IMR-90 (cell line): ENCODE measurements around the gene TMEM229A. TPM values are rescaled to one million over a fixed set of nuclear protein-coding genes. Genes with fewer than 3 reads are reported as not detected.

Experiments
- ATAC-seq: fragments of 200-7000 bp; cut with Tn5 transposase; 2 replicates; pipeline ENCODE4 v1.9.1; 2020; ENCODE audit warnings: low read depth, mild to moderate bottlenecking, moderate library complexity
- BruUV-seq: library from RNA; stranded (reverse); fragments of 400-500 nt; replicated peaks from 2 replicates; lab custom pipeline; 2021; lab: Mats Ljungman, UMichigan
- CTCF ChIA-PET: fragments of 300-600 bp; formaldehyde crosslinking; extraction: SDS; loops from one replicate; lab custom pipeline; 2021; ENCODE audit warnings: antibody characterized with exemption; lab: Yijun Ruan, JAX
- POLR2A ChIA-PET: fragments of 300-600 bp; sonication (Branson Sonifier 250); formaldehyde crosslinking; loops from one replicate; lab custom pipeline; 2022; ENCODE audit warnings: antibody characterized with exemption; ENCODE audit not compliant: unreplicated experiment; lab: Charles Lee
- DNase-seq: peaks from one replicate; pipeline ENCODE4 v3.0.0; 2013
- H2AFZ ChIP-seq: replicated peaks from 2 replicates; pipeline ENCODE3; 2013; ENCODE audit warnings: low read length, mild to moderate bottlenecking; ENCODE audit not compliant: poor library complexity
- H2AK5ac ChIP-seq: 2 replicates; pipeline ENCODE4 v1.6.1; 2013; ENCODE audit warnings: low read depth, low read length, inconsistent platforms
- H2AK9ac ChIP-seq: replicated peaks from 2 replicates; pipeline ENCODE3; 2013; ENCODE audit warnings: mild to moderate bottlenecking, low read depth, low read length, moderate library complexity; ENCODE audit not compliant: poor library complexity
- H2BK120ac ChIP-seq: 2 replicates; pipeline ENCODE4 v1.6.1; 2013; ENCODE audit warnings: low read depth, low read length, inconsistent platforms
- H2BK15ac ChIP-seq: 3 replicates; pipeline ENCODE4 v1.6.1; 2013; ENCODE audit warnings: low read depth, low read length, inconsistent platforms
- H2BK20ac ChIP-seq: 2 replicates; pipeline ENCODE4 v1.6.1; 2013; ENCODE audit warnings: low read depth, mild to moderate bottlenecking, inconsistent platforms, low read length, moderate library complexity
- H2BK5ac ChIP-seq: 2 replicates; pipeline ENCODE4 v1.6.1; 2013; ENCODE audit warnings: mild to moderate bottlenecking, low read depth, low read length, inconsistent platforms; ENCODE audit not compliant: poor library complexity, severe bottlenecking
- H3K14ac ChIP-seq: replicated peaks from 2 replicates; pipeline ENCODE4 v1.6.1; 2013; ENCODE audit warnings: low read depth, low read length, inconsistent platforms
- H3K18ac ChIP-seq: 2 replicates; pipeline ENCODE4 v1.6.1; 2013; ENCODE audit warnings: low read depth, low read length, control low read depth
- H3K23ac ChIP-seq: 2 replicates; pipeline ENCODE4 v1.6.1; 2013; ENCODE audit warnings: low read depth, low read length, inconsistent platforms
- H3K27ac ChIP-seq: 2 replicates; pipeline ENCODE4 v1.5.1; 2013; ENCODE audit warnings: mild to moderate bottlenecking, control low read depth, low read length; ENCODE audit not compliant: insufficient read depth
- H3K27me3 ChIP-seq: 2 replicates; pipeline ENCODE4 v1.6.1; 2013; ENCODE audit warnings: low read length; ENCODE audit not compliant: control insufficient read depth, insufficient read depth
- H3K36me3 ChIP-seq: 2 replicates; pipeline ENCODE4 v1.6.1; 2013; ENCODE audit warnings: low read length, mixed read lengths; ENCODE audit not compliant: control insufficient read depth, insufficient read depth
- H3K4ac ChIP-seq: 2 replicates; pipeline ENCODE4 v1.6.1; 2013; ENCODE audit warnings: low read depth, low read length, inconsistent platforms
- H3K4me1 ChIP-seq: 2 replicates; pipeline ENCODE4 v1.6.1; 2013; ENCODE audit warnings: low read length, mixed read lengths; ENCODE audit not compliant: control insufficient read depth, insufficient read depth
- H3K4me2 ChIP-seq: 2 replicates; pipeline ENCODE4 v1.6.1; 2013; ENCODE audit warnings: low read depth, mild to moderate bottlenecking, control low read depth, low read length, moderate library complexity
- H3K4me3 ChIP-seq: 2 replicates; pipeline ENCODE4 v1.5.1; 2013; ENCODE audit warnings: low read depth, mild to moderate bottlenecking, control low read depth, low read length, moderate library complexity; ENCODE audit not compliant: insufficient read depth
- H3K56ac ChIP-seq: 2 replicates; pipeline ENCODE4 v1.6.1; 2013; ENCODE audit warnings: low read length, inconsistent platforms; ENCODE audit not compliant: insufficient read depth; ENCODE audit errors: extremely low read depth
- H3K79me1 ChIP-seq, 2 experiments: 2 replicates each; pipeline ENCODE4 v1.6.1; 2013; ENCODE audit warnings: low read length in 2 of 2, inconsistent platforms in 1 of 2, low read depth in 1 of 2
- H3K9ac ChIP-seq: 2 replicates; pipeline ENCODE4 v1.6.1; 2013; ENCODE audit warnings: low read depth, low read length, control low read depth
- H3K9me1 ChIP-seq: 2 replicates; pipeline ENCODE4 v1.6.1; 2013; ENCODE audit warnings: low read length, inconsistent platforms; ENCODE audit not compliant: insufficient read depth
- H3K9me3 ChIP-seq: 2 replicates; pipeline ENCODE4 v1.6.1; 2013; ENCODE audit warnings: low read length; ENCODE audit not compliant: control insufficient read depth, insufficient read depth
- H4K20me1 ChIP-seq: 2 replicates; pipeline ENCODE4 v1.6.1; 2013; ENCODE audit warnings: low read length, inconsistent platforms; ENCODE audit not compliant: insufficient read depth
- H4K5ac ChIP-seq: 2 replicates; pipeline ENCODE4 v1.6.1; 2013; ENCODE audit warnings: mild to moderate bottlenecking, low read depth, low read length, control low read depth
- H4K8ac ChIP-seq, 2 experiments: 2 replicates each; pipeline ENCODE4 v1.6.1; 2013; ENCODE audit warnings: low read depth in 2 of 2, low read length in 2 of 2, control low read depth in 1 of 2, inconsistent platforms in 1 of 2
- H4K91ac ChIP-seq: 2 replicates; pipeline ENCODE4 v1.6.1; 2013; ENCODE audit warnings: low read depth, low read length, inconsistent platforms; ENCODE audit not compliant: insufficient read depth
- RFX5 ChIP-seq: IDR thresholded peaks from 2 replicates; pipeline ENCODE4 v1.8.0; 2012; ENCODE audit warnings: low read depth, mild to moderate bottlenecking, low read length, moderate library complexity
- USF2 ChIP-seq: fragments of 150-350 bp; IDR thresholded peaks from 2 replicates; pipeline ENCODE4 v1.6.1; 2017; ENCODE audit warnings: mild to moderate bottlenecking, antibody characterized with exemption, low read length, low read depth
- WGBS, 2 experiments: methylation state at CpG; one replicate each; pipeline versions ENCODE4 v1.1.5 to v1.1.7; 2013; ENCODE audit warnings: missing lambda C conversion rate in 2 of 2; ENCODE audit not compliant: insufficient read length in 1 of 2; ENCODE audit errors: extremely low coverage in 2 of 2; 5-methylcytosine and 5-hydroxymethylcytosine counted together
- dilution Hi-C: fragments of 300-500 bp; cut with HindIII; formaldehyde crosslinking; loops from one replicate; pipeline ENCODE4 v1.14.3; 2018; ENCODE audit warnings: low sequenced_read_pairs; ENCODE audit not compliant: unreplicated experiment
- in situ Hi-C: fragments of 300-500 bp; cut with MboI; formaldehyde crosslinking; loops from 3 replicates; pipeline ENCODE4 v1.14.3; 2019; ENCODE audit warnings: low sequenced_read_pairs, inconsistent platforms, mixed read lengths
- intact Hi-C: fragments of 100-400 bp; cut with micrococcal nuclease; formaldehyde crosslinking; loops from 2 replicates; pipeline ENCODE4 v1.10.0; 2022
- polyA plus RNA-seq, 3 experiments: library from polyadenylated mRNA; depleted of rRNA; stranded (reverse); fragments of >200 nt; gene quantifications; 2 replicates each; pipeline ENCODE4 v1.2.3, GENCODE V29; 2012; ENCODE audit warnings: low replicate concordance in 1 of 3
- total RNA-seq: library from RNA; depleted of rRNA; stranded (reverse); fragments of >200 nt; gene quantifications from 2 replicates; pipeline ENCODE4 v1.2.3, GENCODE V29; 2012

The TMEM229A gene
- total and polyA plus RNA-seq, 2 of the 4 experiments (the other 2 are of a cell fraction), result not detected

DNA sequence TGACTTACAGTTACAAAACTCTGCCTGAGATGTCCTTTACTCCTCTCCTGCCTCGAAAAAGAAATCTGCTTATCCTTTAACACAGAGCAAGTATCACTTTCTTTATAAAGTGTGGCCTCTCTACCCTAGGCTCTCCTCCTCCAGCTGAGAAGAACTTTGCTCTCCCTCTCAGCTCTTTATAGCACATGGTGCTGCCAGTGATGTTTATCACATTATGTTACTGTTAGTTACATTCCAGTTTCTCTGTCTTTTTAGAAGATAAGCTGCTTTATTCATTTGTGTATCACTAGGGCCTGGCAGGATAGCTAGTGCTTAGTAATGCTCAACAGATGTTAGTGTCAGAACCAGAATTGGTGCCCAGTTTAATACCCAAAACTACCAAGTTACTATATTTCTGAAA is 41.1 kb upstream of the TMEM229A start:
- Histone ChIP-seq H3K4me1 (peaks cover 6% of the 10 kb centered on the region), H3K4me3 (no peak overlapping the region), H3K9me1 (peaks cover 4% of the 10 kb centered on the region), H3K9ac (no peak overlapping the region), H3K23ac (peak overlapping the region; percentile 88), H3K14ac (no peak overlapping the region), H3K27ac (peak overlapping the region; percentile 76; the same call in 1 of the 2 replicates), H3K27me3 (peaks cover 2% of the 10 kb centered on the region; the same call in 1 of the 2 replicates), H2AK9ac (no peak overlapping the region), H3K4ac (peak overlapping the region; percentile 55; the same call in 1 of the 2 replicates), H3K4me2 (peak overlapping the region; percentile 81), H3K36me3 (no peaks in the 10 kb centered on the region), H2AFZ (no peak overlapping the region), H4K20me1 (peaks cover 3% of the 10 kb centered on the region; the same call in 1 of the 2 replicates), H2BK120ac (peak overlapping the region; percentile 71), H3K18ac (peak overlapping the region; percentile 73; the same call in 1 of the 2 replicates), H2BK15ac (peak overlapping the region; percentile 81; the same call in 1 of the 3 replicates), H4K5ac (peak overlapping the region; percentile 55; the same call in 1 of the 2 replicates), H4K8ac (no peak overlapping the region), H3K9me3 (no peaks in the 10 kb centered on the region), H2BK5ac (peak overlapping the region; percentile 56), H3K79me1 (no peaks in the 10 kb centered on the region), H4K91ac (peak overlapping the region; percentile 30; the same call in 1 of the 2 replicates), H2AK5ac (no peak overlapping the region), H3K56ac (peak overlapping the region; percentile 38; the same call in 1 of the 2 replicates), H2BK20ac (peak overlapping the region; percentile 62; the same call in 1 of the 2 replicates)
- POLR2A ChIA-PET, result no interaction called here
- TF ChIP-seq USF2, result no peak
- TF ChIP-seq RFX5, result no peak
- ATAC-seq (peak; percentile 69), DNase-seq (peak; percentile 8)
- no CpG with 5 or more reads among the region's 1 CpG for WGBS, 2 experiments
- dilution Hi-C loops (no loop called here), intact Hi-C loops (loop anchor here (10.0 kb wide), 2 partner anchors 279 to 381 kb away; no protein-coding TSS in a partner anchor), in situ Hi-C loops (no loop called here)
- CTCF ChIA-PET, result interaction anchor here (1.2 kb wide), 1 partner anchor 27 kb away, joined by 4 read pairs; no protein-coding TSS in a partner anchor
- BruUV-seq, result no TSS peak
